HepG2 (cell line): ENCODE measurements around the gene FIGLA.

Experiments
- ATF6 ChIP-seq: sonication (generic); formaldehyde crosslinking; conservative IDR thresholded peaks from 2 replicates; pipeline ENCODE4 v1.4.0; 2020; ENCODE audit warnings: missing genetic modification reagents
- BRD4 ChIP-seq: sonication (generic); formaldehyde crosslinking; IDR thresholded peaks from 2 replicates; pipeline ENCODE4 v1.4.0; 2020; ENCODE audit warnings: missing genetic modification reagents
- CSRNP1 ChIP-seq: sonication (generic); formaldehyde crosslinking; IDR thresholded peaks from 2 replicates; pipeline ENCODE4 v1.8.1; 2023; ENCODE audit warnings: mild to moderate bottlenecking, missing genetic modification reagents
- CTCF ChIP-seq: sonication (generic); formaldehyde crosslinking; IDR thresholded peaks from 2 replicates; pipeline ENCODE4 v1.5.0; 2020; ENCODE audit warnings: mild to moderate bottlenecking, missing genetic modification reagents, moderate library complexity
- ELF3 ChIP-seq: IDR thresholded peaks from 2 replicates; pipeline ENCODE4 v1.6.1; 2016; ENCODE audit warnings: missing genetic modification reagents, missing compliant biosample characterization
- ETS1 ChIP-seq: sonication (generic); formaldehyde crosslinking; IDR thresholded peaks from 2 replicates; pipeline ENCODE4 v1.4.0; 2020; ENCODE audit warnings: missing genetic modification reagents
- MYNN ChIP-seq: sonication (generic); formaldehyde crosslinking; IDR thresholded peaks from 2 replicates; pipeline ENCODE4 v1.4.0; 2020; ENCODE audit warnings: mild to moderate bottlenecking, low read depth, missing genetic modification reagents
- NFATC3 ChIP-seq: sonication (generic); formaldehyde crosslinking; IDR thresholded peaks from 2 replicates; pipeline ENCODE4 v1.5.1; 2020; ENCODE audit warnings: mild to moderate bottlenecking, missing genetic modification reagents
- NFE2L2 ChIP-seq: fragments of 150-350 bp; IDR thresholded peaks from 2 replicates; pipeline ENCODE4 v1.6.1; 2014; ENCODE audit warnings: low read length
- PRDM4 ChIP-seq: sonication (generic); formaldehyde crosslinking; IDR thresholded peaks from 2 replicates; pipeline ENCODE4 v1.9.0; 2021; ENCODE audit warnings: missing genetic modification reagents, borderline replicate concordance
- REST ChIP-seq, 2 experiments: IDR thresholded peaks; 2 replicates each; pipeline ENCODE4 v1.6.1; 2011 to 2012; ENCODE audit warnings: low read length in 2 of 2, borderline replicate concordance in 1 of 2, low read depth in 1 of 2, mild to moderate bottlenecking in 1 of 2, moderate library complexity in 1 of 2
- TOE1 ChIP-seq: sonication (generic); formaldehyde crosslinking; IDR thresholded peaks from 2 replicates; pipeline ENCODE4 v1.4.0; 2020; ENCODE audit warnings: mild to moderate bottlenecking, missing genetic modification reagents
- ZNF335 ChIP-seq: sonication (generic); formaldehyde crosslinking; IDR thresholded peaks from 2 replicates; pipeline ENCODE4 v1.4.0; 2020; ENCODE audit warnings: missing genetic modification reagents
- ZNF776 ChIP-seq: sonication (generic); formaldehyde crosslinking; IDR thresholded peaks from 2 replicates; pipeline ENCODE4 v1.4.0; 2020; ENCODE audit warnings: mild to moderate bottlenecking, missing genetic modification reagents

- TF ChIP-seq BRD4 (CRISPR knock-in tag) (no peak), CTCF (CRISPR knock-in tag) (no peak), MYNN (CRISPR knock-in tag) (no peak), ELF3 (CRISPR knock-in tag) (no peak), TOE1 (CRISPR knock-in tag) (no peak), NFE2L2 (no peak), REST (IDR thresholded peaks at IDR 0.05; ENCODE audit: borderline replicate concordance in 1 of 2, low read depth in 1 of 2, low read length in 2 of 2) (no peak), ZNF335 (no peak), CSRNP1 (CRISPR knock-in tag) (no peak), ATF6 (CRISPR knock-in tag) (no peak), ZNF776 (CRISPR knock-in tag) (no peak), PRDM4 (CRISPR knock-in tag) (no peak), ETS1 (CRISPR knock-in tag) (no peak), NFATC3 (CRISPR knock-in tag) (no peak)
Measured at GRCh38 chr2:70775141-70775540, 15.3 kb downstream of the FIGLA start.
